BLaER1 (cell line): ENCODE results near the gene RANGAP1.

ENCODE experiments used
- H3K27ac ChIP-seq: shearing (Covaris generic); formaldehyde crosslinking; 2 replicates; pipeline ENCODE4 v1.8.1; 2022
- H3K27me3 ChIP-seq: shearing (Covaris generic); formaldehyde crosslinking; 2 replicates; pipeline ENCODE4 v1.8.1; 2022
- H3K36me3 ChIP-seq: shearing (Covaris generic); formaldehyde crosslinking; 2 replicates; pipeline ENCODE4 v1.8.1; 2022
- H3K4me1 ChIP-seq: shearing (Covaris generic); formaldehyde crosslinking; 2 replicates; pipeline ENCODE4 v1.8.1; 2022
- H3K4me2 ChIP-seq: shearing (Covaris generic); formaldehyde crosslinking; 2 replicates; pipeline ENCODE4 v1.8.1; 2022
- H3K4me3 ChIP-seq: shearing (Covaris generic); formaldehyde crosslinking; 2 replicates; pipeline ENCODE4 v1.8.1; 2022
- H3K9ac ChIP-seq: shearing (Covaris generic); formaldehyde crosslinking; 2 replicates; pipeline ENCODE4 v1.8.1; 2022
- H3K9me3 ChIP-seq: shearing (Covaris generic); formaldehyde crosslinking; 2 replicates; pipeline ENCODE4 v1.8.1; 2022
- H4K20me1 ChIP-seq: shearing (Covaris generic); formaldehyde crosslinking; 2 replicates; pipeline ENCODE4 v1.8.1; 2022
- Cebpa-rat ChIP-seq: shearing (Covaris generic); IDR thresholded peaks from 2 replicates; pipeline ENCODE4 v1.8.1; 2022

RANGAP1 gene

DNA sequence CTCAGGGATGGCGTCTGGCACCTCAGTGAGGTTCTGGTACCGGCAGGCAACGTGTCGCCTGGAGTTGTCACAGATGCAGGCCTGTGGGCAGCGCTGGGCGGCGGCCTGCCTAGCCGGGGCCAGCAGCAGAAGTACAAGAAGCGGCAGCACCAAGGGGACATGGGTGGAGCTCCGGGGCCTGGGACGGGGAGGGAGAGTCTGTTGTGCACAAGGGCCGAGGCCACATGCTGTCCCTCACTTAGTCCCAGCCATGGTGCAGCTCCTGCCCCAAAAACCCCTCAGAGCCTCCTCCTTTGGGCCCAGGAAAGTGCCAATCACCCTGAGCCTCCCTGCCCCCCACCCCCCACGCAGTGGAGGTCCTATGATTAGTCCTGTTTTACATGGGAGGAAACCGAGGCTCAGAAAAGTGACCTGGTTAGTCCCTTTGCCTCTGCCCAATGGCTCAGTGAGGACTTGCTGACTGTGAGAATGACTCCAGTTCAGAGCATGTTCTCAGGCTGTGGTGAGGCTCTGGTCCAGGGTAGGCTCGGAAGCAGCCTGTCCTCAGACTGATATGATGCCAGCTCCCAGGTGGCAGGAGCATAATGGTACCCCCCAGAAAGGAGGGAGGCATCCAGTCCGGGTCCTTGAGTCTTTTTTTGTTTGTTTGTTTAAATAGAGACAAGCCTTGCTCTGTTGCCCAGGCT is 46.4 kb downstream of the RANGAP1 start:
- Histone ChIP-seq H3K9me3 (no peaks in the 10 kb centered on the region), H3K4me3 (no peak overlapping the region), H3K9ac (no peak overlapping the region), H3K4me2 (0 out of 2 replicates have a peak overlapping the region, but pooled peaks have one; percentile 2), H3K36me3 (peaks cover 14% of the 10 kb centered on the region), H4K20me1 (no peaks in the 10 kb centered on the region), H3K27ac (no peak overlapping the region), H3K27me3 (no peaks in the 10 kb centered on the region), H3K4me1 (peaks cover 33% of the 10 kb centered on the region)
- no peak for TF ChIP-seq Cebpa-rat

- TF ChIP-seq Cebpa-rat = no peak
- H4K20me1 ChIP-seq = no peaks in the 10 kb centered on the region
- H3K4me2 ChIP-seq = peak overlapping the region; percentile 97
- H3K4me1 ChIP-seq = peaks cover 33% of the 10 kb centered on the region
- H3K9ac ChIP-seq = peak overlapping the region; percentile 81; the same call in 1 of the 2 replicates
- H3K4me3 ChIP-seq = peak overlapping the region; percentile 69
- H3K9me3 ChIP-seq = no peaks in the 10 kb centered on the region
- H3K27ac ChIP-seq = peak overlapping the region; percentile 85
- no peaks in the 10 kb centered on the region for H3K27me3 ChIP-seq
- peaks cover 13% of the 10 kb centered on the region for H3K36me3 ChIP-seq
Observed at GRCh38 chr22:41238570-41239442, 47.2 kb downstream of the RANGAP1 start.

GRCh38 chr22:41237707-41238569 is 48.0 kb downstream of the RANGAP1 start:
- no peaks in the 10 kb centered on the region for H3K9me3 ChIP-seq
- peak overlapping the region; percentile 97 for H3K4me2 ChIP-seq
- peaks cover 33% of the 10 kb centered on the region for H3K4me1 ChIP-seq
- peak overlapping the region; percentile 69 for H3K4me3 ChIP-seq
- no peak for TF ChIP-seq Cebpa-rat
- H3K27me3 ChIP-seq = no peaks in the 10 kb centered on the region
- H3K36me3 ChIP-seq = peaks cover 4% of the 10 kb centered on the region
- peak overlapping the region; percentile 85 for H3K27ac ChIP-seq
- peak overlapping the region; percentile 81 for H3K9ac ChIP-seq
- no peaks in the 10 kb centered on the region for H4K20me1 ChIP-seq

GRCh38 chr22:41237036-41237706 is 48.8 kb downstream of the RANGAP1 start:
- no peak for TF ChIP-seq Cebpa-rat
- H3K27ac ChIP-seq = peak overlapping the region; percentile 85
- H3K4me2 ChIP-seq = peak overlapping the region; percentile 97
- H3K9me3 ChIP-seq = no peaks in the 10 kb centered on the region
- H3K36me3 ChIP-seq = no peaks in the 10 kb centered on the region
- H3K4me3 ChIP-seq = peak overlapping the region; percentile 69
- peaks cover 33% of the 10 kb centered on the region for H3K4me1 ChIP-seq
- H3K27me3 ChIP-seq = no peaks in the 10 kb centered on the region
- H3K9ac ChIP-seq = peak overlapping the region; percentile 81
- H4K20me1 ChIP-seq = no peaks in the 10 kb centered on the region

GRCh38 chr22:41234815-41235695 is 50.9 kb downstream of the RANGAP1 start:
- no peaks in the 10 kb centered on the region for H3K27me3 ChIP-seq
- peaks cover 33% of the 10 kb centered on the region for H3K4me1 ChIP-seq
- no peaks in the 10 kb centered on the region for H3K9me3 ChIP-seq
- TF ChIP-seq Cebpa-rat = no peak
- peaks cover 12% of the 10 kb centered on the region for H3K36me3 ChIP-seq
- no peak overlapping the region for H3K9ac ChIP-seq
- no peak overlapping the region for H3K4me3 ChIP-seq
- no peak overlapping the region for H3K27ac ChIP-seq
- no peaks in the 10 kb centered on the region for H4K20me1 ChIP-seq
- H3K4me2 ChIP-seq = no peak overlapping the region

DNA sequence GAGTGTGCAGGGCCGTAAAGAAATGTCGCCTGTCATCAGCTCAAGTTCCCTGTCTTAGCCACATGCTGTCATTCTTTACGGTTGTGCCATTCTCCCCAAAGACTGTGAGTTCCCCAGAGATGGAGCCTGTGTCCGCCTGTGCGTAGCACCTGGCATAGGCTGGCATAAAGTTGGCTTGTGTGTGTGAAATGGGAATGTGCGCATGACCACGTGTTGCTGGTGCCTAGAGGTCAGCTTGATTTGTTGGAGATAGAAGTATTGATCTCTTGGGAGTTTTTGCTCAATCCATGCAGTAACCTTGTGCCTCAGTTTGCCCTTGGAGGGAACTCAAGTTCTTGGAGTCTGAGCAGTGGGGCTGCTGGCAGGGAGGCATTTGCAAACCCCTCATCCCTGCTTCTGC is 54.6 kb downstream of the RANGAP1 start:
- Histone ChIP-seq H3K9ac (no peak overlapping the region), H3K27ac (no peak overlapping the region), H3K4me2 (no peak overlapping the region), H3K36me3 (peaks cover 46% of the 10 kb centered on the region), H3K4me3 (no peak overlapping the region), H3K27me3 (no peaks in the 10 kb centered on the region), H3K9me3 (no peaks in the 10 kb centered on the region), H3K4me1 (peaks cover 9% of the 10 kb centered on the region; the same call in 1 of the 2 replicates), H4K20me1 (no peaks in the 10 kb centered on the region)
- TF ChIP-seq Cebpa-rat = no peak

DNA sequence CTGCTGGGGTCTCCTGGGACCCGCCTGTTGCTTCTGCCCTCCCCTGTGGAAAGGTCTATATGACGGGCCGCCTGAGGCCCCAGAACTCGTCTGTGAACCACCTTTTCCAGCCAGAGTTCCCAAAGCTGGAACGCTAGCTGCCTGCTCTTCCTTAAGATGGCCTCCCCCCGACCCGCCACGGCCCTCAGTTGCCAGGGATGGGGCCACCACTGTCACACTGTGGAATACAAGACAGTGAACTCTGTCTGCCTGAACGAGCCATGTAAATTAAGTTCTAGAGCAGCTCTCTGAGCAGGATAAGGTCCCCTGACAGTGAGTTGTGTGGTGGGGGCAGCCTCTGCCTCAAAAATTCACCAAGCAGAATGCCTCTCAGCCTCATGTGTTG is 55.6 kb downstream of the RANGAP1 start:
- no peak overlapping the region for H3K4me3 ChIP-seq
- H4K20me1 ChIP-seq = no peaks in the 10 kb centered on the region
- H3K4me2 ChIP-seq = no peak overlapping the region
- H3K9ac ChIP-seq = no peak overlapping the region
- no peak for TF ChIP-seq Cebpa-rat
- no peaks in the 10 kb centered on the region for H3K27me3 ChIP-seq
- H3K4me1 ChIP-seq = peaks cover 8% of the 10 kb centered on the region; the same call in 1 of the 2 replicates
- H3K27ac ChIP-seq = 0 out of 2 replicates have a peak overlapping the region, but pooled peaks have one; percentile 9
- H3K9me3 ChIP-seq = no peaks in the 10 kb centered on the region
- peaks cover 56% of the 10 kb centered on the region for H3K36me3 ChIP-seq

DNA sequence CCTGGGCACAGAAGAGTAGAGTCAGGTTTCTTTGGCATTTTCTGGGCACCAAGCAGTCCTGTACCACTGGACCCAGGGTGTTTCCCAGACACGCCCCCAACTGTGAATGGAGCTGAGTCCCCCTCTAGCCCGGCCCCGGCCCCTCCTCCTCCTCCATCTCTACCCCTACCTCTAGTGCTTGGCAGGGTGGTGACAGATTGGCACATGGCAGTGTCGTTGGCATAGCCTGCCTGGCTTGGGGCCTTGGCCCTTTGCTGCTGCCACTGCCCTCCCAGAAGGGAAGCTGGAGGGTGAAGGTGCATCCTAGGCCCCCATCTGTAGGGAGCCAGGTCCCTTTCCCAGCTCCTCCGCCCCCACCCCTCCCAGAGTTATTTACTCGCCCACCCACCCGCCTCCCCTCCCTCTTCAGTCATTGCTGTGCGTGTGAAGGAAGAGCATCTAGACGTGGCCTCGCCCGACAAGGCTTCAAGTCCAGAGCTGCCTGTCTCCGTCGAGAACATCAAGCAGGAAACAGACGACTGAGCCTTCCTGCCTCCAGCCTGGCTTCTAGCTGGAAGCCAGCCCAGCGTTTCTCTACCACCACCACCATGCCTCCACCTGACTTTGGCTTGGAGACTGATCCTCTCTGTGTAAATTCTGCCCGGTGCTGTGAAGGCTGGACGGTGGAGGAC is 56.1 kb downstream of the RANGAP1 start:
- Histone ChIP-seq H3K9ac (no peak overlapping the region), H3K4me1 (peaks cover 8% of the 10 kb centered on the region; the same call in 1 of the 2 replicates), H3K4me2 (no peak overlapping the region), H4K20me1 (no peaks in the 10 kb centered on the region), H3K36me3 (peaks cover 61% of the 10 kb centered on the region), H3K9me3 (no peaks in the 10 kb centered on the region), H3K27ac (no peak overlapping the region), H3K4me3 (no peak overlapping the region), H3K27me3 (no peaks in the 10 kb centered on the region)
- TF ChIP-seq Cebpa-rat = no peak
